Testis (tissue), 2 donors: ENCODE measurements around the gene SLTM.

ENCODE experiments used
- CTCF ChIP-seq, 3 experiments: fragments of 450-650 bp in 2 of 3; fragments of 200-600 bp in 1 of 3; sonication (generic) in 1 of 3; IDR thresholded peaks; one replicate each; pipeline ENCODE4 v1.5.1; 2016 to 2019; ENCODE audit warnings: antibody characterized with exemption in 3 of 3, mild to moderate bottlenecking in 2 of 3, moderate library complexity in 1 of 3
- POLR2A ChIP-seq: fragments of 450-650 bp; IDR thresholded peaks from one replicate; pipeline ENCODE4 v1.6.1; 2017; ENCODE audit warnings: antibody characterized with exemption, mild to moderate bottlenecking, moderate library complexity

GRCh38 chr15:58886921-58887320 lies 46.6 kb downstream of the SLTM start:
- TF ChIP-seq CTCF (IDR thresholded peaks at IDR 0.05): no peak
- no peak for TF ChIP-seq POLR2A
